Epithelial cell of prostate (primary cell): ENCODE data around the gene SRGAP1.
A peak's percentile ranks its signal among the peaks of the same experiment; 100 is the strongest.

Source experiments
- DNase-seq: peaks from one replicate; pipeline ENCODE4 v3.0.0-alpha.2; 2011; ENCODE audit warnings: low read depth, low spot score
- H3K27ac ChIP-seq: fragments of 450-650 bp; 2 replicates; pipeline ENCODE4 v1.5.1; 2017; ENCODE audit warnings: mild to moderate bottlenecking

Gene SRGAP1

GRCh38 chr12:63955831-63956666 lies 111.5 kb downstream of the SRGAP1 start:
- DNase-seq, result no peak
- no peak overlapping the region for H3K27ac ChIP-seq

GRCh38 chr12:63957496-63957895 lies 113.0 kb downstream of the SRGAP1 start:
- no peak for DNase-seq
- no peak overlapping the region for H3K27ac ChIP-seq

- H3K27ac ChIP-seq, result no peak overlapping the region
- no peak for DNase-seq
Observed at GRCh38 chr12:63958876-63959580, 114.5 kb downstream of the SRGAP1 start.

DNA sequence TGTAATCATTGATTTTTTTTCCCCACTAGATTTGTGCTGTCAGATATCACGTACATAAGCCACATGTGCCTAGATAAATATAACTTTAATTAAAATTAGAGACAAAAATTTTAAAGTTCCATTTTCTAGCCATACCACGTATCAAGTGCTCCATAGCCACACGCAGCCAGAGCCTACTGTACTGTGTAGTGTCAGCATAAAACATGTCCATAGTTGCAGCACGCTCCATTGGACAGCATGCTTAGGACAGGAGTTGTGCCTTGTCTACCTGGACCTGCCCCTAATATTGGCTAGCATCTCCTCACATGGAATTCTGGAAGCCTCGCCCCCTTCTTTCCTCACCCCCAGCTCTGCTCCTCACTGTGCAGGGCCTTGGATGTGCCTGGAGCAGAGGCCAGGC lies 116.5 kb downstream of the SRGAP1 start:
- DNase-seq, result no peak
- H3K27ac ChIP-seq, result no peak overlapping the region

GRCh38 chr12:63961543-63961942 lies 117.0 kb downstream of the SRGAP1 start:
- DNase-seq, result no peak
- H3K27ac ChIP-seq, result no peak overlapping the region

GRCh38 chr12:63963868-63964267 lies 119.4 kb downstream of the SRGAP1 start:
- H3K27ac ChIP-seq, result no peak overlapping the region
- no peak for DNase-seq

DNA sequence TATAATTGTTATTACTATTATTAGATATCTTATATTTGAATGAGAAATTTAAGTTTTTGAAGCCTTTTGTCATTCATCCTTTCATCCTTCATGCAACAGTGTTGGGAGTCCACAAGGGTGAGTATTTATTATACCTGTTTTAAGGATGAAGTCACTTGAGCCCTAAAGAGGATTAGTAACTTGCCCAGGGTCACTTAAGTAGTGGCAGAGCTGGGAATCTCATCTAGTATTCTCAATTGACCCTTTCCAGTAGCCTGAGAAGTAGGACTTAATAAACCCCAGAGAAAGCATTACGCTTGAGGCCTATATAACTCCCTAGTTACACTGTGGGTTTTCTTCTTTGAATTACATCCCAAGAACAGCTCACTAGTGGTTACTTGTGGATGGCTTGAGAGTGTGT lies 119.8 kb downstream of the SRGAP1 start:
- no peak overlapping the region for H3K27ac ChIP-seq
- no peak for DNase-seq

DNA sequence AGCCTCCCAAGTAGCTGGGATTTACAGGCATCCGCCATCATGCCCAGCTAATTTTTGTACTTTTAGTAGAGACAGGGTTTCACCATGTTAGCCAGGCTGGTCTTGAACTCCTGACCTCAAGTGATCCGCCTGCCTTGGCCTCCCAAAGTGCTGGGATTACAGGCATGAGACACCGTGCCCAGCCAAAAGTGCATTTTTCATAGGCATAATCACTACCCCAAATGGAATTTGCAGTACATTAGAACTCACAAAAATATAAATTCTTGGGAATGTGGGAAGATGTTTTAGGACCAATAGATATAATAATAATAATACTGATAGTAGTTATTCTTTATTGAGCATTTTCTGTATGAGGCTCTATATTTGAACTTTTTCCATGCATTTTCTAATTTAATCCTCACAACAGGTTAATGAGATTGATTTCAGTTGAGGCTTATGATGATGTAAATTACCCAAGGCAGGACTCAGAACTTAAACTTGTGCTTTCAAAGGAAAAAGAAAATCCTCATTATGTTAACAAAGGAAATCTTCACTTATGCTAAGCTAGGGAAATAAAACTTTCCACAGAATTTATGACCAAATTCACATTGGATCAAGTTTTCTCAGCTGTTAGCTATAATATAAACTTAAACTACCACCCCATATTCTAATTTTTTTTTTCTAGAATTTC lies 121.6 kb downstream of the SRGAP1 start:
- no peak overlapping the region for H3K27ac ChIP-seq
- DNase-seq, result no peak

DNA sequence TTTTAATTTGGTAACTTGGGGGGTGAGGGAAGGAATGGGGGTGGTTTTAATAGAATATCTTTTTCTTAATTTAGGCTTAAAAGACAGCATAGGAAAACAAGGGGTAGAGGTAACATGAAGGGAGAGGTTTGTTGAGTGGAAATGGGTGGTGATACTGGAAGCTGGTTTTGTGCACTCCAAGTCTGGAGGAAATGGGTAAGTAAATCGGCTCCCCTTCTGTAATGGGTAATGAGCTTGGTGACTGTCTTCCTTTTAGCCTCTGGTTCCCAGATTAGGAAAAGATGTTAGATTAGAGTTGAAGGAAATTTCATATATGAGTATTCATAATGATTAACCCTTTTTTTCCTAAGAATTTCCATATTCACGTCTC lies 122.1 kb downstream of the SRGAP1 start:
- H3K27ac ChIP-seq, result no peak overlapping the region
- DNase-seq, result no peak

GRCh38 chr12:63967358-63968145 lies 123.1 kb downstream of the SRGAP1 start:
- no peak overlapping the region for H3K27ac ChIP-seq
- no peak for DNase-seq

- H3K27ac ChIP-seq, result no peak overlapping the region
- no peak for DNase-seq
Observed at GRCh38 chr12:63968673-63969072, 124.2 kb downstream of the SRGAP1 start.

DNA sequence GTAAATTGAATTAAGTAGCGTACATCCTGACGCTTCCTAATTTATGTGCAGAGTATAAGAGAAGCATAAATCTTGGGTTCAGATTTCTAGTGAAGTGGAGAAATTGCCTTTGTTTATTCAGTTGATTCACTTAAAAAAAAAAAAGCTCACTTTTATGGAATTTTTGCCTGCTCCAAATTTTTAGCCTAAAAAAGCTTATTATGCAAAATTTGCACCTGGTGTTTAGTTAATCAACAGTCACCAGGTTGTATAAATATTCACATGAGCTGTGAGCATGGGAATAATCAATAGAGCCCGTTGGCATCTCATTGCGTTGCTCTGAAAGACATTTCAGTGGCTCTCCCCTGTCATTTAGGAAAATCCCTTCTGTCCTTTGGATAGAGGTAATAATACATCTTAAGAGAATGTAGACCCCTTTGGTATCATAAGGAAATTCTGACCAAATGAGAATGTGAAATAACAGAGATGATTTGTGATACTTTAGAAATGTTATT lies 132.4 kb downstream of the SRGAP1 start:
- H3K27ac ChIP-seq, result no peak overlapping the region
- DNase-seq, result no peak

DNA sequence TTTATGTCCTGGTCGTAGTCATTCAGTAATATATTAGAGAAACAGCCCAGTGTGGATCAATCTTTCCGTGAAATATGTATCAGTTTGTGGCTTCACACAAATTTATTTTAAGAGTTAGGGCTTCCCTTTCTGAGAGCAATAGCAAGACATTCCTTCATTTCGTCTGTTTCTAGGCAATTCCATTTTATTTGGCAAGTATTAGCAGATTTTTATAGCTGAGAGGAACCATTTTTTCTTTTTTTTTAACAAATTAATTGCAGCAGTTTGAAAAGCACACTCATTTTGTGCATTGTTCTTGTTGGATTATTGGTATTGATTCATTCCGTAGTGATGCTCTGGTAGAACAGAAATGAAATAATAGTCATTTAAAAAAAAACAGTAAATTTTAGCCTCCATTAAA lies 132.9 kb downstream of the SRGAP1 start:
- no peak overlapping the region for H3K27ac ChIP-seq
- DNase-seq, result no peak

DNA sequence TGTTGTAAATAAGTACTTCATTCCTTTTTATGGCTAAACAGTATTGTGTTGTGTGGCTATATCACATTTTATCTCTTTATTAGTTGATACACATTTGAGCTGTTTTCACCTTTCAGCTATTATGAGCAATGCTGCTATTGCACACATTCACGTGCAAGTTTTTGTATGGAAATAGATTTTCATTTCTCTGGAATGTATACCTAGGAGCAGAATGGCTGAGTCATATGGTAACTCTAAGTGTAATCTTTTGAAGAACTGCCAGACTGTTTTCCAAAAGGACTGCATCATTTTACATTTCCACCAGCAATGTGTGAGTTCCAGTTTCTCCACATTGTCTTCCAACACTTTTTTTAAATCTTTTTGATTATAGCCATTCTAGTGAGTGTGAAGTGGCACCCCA lies 134.0 kb downstream of the SRGAP1 start:
- H3K27ac ChIP-seq, result peak overlapping the region; percentile 42
- peak; percentile 64 for DNase-seq

GRCh38 chr12:63980211-63980610 lies 135.7 kb downstream of the SRGAP1 start:
- no peak for DNase-seq
- H3K27ac ChIP-seq, result no peak overlapping the region

- no peak for DNase-seq
- H3K27ac ChIP-seq, result no peak overlapping the region
Observed at GRCh38 chr12:63981343-63981742, 136.8 kb downstream of the SRGAP1 start.

DNA sequence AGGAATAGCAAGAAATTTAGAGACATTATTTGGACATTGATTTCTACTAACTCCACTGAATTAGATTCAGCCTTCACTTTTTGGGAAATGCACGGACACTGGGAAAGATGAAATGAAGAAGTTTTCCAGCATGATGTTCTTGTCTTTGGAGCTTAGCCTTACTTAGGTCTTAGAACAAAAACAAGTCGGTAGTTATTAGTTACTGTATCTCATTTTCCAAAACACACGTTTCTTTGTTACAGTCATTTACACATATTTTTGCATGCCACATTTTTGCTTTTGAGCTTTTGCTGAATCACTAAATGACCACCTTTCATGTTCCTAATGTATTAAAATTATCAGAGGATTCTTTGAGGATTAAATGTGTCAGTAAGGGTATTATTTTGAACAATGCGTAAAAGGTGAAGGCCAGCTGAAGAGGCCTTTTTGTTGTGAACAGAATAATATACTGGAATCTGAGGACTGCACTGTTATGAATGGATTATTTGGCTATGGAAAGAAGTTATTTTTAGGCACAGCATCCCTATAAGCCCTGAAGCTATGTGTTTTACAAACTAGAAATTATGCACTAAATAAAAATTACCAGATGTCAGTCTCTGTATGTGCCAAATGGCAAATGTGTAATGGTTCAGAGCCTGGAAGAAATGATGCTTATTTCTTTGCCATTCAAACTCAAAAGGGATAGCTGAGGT lies 138.2 kb downstream of the SRGAP1 start:
- no peak overlapping the region for H3K27ac ChIP-seq
- DNase-seq, result no peak

GRCh38 chr12:63985456-63985855 lies 141.0 kb downstream of the SRGAP1 start:
- no peak for DNase-seq
- no peak overlapping the region for H3K27ac ChIP-seq

DNA sequence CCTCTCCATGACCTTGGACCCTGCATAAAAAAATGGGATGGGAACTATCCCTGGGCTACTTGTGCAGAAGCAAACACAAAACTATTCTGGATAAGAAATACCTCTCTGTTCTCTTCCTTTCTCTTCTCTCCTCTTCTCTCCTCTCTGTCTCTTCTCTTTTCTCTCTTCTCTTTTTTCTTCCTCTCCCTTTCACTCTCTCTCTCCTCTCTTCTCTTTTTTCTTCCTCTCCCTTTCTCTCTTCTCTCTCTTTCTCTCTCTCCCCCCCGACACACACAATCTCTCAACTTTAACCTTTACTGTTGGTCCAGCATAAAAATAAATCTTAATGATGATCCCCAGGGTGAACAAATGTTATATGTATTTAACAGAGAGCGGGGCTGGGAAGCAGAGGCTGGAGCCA lies 141.4 kb downstream of the SRGAP1 start:
- no peak for DNase-seq
- H3K27ac ChIP-seq, result no peak overlapping the region
